Measurements from ENCODE around the gene DST.

The DST gene

DNA sequence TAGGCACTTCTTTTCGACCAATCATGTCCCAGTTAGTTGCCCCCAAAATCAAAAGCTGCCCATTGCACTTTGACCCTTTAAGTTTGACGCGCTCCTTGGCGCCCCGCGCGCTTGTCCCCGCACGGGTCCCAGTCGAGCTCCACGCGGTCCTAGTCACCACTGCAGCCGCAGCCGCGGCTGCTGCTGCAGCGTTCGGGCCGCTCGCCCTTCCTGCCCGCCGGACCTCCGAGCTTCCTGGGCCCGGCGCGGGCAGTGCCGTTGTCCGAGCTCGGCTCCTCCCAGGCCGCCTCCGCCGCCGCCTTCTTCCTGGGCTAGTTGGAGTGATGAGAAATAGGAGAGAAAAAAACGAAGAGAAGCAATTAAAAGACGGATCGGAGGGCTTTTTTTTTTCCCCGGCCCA is 209.6 kb downstream of the DST start:
- no peak for DNase-seq (ENCODE audit: low spot score)

DNA sequence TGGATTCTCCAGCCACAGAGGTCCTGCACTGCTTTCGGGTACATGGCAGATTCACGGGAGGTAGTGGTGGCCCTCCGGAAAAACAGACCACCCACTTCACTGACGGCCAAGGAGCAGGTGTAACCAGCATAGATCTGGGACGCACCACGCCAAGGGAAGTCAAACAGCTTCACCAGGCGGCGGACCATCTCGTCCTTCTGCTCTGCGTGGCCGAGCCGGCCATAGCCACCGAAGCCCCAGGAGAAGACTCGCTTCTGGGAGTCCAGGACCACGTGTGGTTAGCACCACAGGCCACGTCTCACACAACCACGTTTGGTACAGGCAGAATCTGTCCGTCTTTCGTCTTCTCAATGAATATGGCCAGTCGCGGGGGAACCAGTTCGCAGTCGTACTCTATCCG is 210.5 kb downstream of the DST start:
- DNase-seq (ENCODE audit: low spot score), result no peak

DNA sequence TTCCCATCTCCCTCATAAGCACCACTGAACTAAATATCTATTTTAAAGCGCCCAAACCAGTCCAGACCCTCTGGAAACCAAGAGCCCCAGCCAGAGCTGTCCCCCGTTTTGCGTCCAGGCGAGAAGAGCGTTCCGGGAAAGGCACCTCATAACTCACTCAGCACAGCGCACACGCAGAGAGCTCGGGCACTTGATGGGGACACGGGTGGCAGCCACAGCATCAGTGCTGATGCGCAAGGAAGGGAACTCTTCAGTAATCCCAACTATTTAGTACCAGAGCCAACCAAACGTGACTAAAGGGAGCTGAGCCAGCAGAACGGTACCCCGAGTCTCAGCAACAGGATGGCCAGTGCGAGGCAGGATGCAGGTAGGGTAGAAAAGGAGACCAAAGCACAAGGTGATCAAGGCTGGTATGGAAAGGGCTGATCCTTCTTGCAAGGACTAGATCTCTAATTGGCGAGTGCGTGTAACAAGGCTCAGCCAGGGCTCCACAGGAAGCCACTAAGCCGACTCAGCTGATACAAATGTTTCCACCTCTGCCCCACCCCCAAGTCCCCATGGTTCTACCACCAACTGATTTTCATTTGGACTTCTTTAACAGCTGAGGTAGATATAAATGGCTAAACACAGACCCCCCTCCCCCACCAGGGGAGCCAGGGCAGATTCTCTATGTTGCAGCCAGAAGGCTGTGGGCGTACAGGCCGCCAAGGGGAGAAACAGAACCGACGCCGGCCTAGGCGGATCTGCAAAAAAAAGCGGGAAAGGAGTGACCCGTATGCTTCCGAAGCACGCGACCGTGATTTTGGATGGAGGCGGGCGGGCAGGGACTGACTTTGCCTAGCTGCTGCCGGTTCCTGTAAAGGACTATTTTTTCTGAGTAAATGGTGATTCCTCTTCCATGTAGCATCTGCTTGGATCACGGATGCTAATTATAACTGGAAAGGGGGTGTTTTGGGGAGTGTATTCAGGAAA is 211.8 kb downstream of the DST start:
- DNase-seq (ENCODE audit: low spot score), result no peak

DNA sequence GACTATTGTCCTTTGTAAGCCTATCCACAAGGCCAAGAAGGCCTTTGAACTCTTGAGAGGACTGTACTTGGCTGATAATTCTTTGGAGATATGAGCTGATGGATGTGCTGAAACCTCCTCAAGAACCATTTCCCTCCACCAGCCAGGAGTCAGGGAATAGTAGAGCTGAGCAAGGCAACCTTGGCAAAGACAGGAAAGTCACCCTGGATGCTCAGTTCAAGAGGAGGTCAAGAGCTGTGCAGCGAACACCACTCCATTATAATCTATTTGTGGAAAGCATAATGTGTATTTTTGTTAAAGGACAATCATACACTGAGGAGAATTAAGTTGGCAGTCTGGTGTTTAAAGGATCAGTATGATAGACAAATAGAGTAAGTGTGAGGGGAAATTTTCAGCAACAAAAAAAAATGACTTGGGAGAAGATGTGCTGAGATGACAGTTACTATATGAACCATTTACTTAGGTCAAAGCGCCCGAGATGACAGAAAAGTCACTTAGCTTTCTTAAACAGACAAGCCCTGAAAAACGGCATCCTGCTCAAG is 218.1 kb downstream of the DST start:
- DNase-seq (ENCODE audit: low spot score), result no peak

DNA sequence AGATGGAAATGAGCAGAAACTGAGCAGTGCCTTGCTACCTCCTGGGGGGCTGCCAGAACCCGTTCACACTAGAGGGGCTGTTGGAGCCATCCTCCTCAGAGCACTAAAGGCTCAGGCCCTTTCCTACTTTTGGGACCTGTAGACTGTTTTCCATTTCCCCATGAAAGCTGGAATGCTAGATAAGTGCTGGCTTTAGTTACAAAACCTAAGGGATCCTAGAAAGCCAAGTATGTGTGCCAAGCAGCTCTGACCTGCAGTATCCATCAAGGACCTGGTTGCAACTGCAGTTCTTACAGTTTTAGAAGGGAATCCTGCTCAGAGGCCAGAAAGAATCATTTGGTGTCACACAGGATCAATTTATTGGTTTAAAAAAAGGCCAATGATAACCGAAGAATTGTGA is 218.6 kb downstream of the DST start:
- no peak for DNase-seq (ENCODE audit: low spot score)

DNA sequence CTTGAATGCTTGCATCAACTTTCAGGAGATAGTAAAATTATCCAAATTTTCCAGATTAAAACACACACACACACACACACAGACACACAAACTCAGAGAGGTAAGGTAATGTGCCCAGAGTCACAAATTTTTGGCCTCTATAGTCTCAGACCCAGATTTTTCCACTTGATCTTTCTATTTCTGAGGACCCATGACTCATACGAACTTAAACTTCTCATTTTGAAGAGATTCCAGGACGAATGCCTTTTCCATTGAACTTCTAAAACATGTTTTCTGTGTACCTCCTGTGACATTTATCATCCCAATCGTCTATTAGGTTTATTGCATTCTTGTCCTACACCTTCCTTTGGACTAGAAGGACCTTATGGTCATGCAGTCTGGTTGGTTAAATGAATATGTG is 222.4 kb downstream of the DST start:
- DNase-seq (ENCODE audit: low spot score), result no peak

DNA sequence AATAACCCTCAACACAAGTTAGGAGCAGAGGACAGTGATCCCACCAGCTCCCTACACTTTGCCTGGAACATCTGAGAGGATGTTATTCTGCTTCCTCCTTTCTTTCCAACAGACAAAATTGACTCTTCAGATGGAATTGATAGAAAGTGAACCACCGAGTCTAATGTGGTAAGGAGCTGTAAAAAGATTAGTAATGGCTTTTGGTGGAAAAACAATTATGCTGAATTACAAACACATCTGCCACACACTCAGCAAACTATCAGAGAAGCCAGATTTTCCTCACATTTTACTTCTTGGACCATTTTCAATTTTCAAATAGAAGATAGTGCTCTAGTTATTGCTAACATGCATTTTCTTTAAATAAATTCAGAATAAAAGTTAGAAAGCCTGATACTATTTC is 223.5 kb downstream of the DST start:
- no peak for DNase-seq (ENCODE audit: low spot score)

DNA sequence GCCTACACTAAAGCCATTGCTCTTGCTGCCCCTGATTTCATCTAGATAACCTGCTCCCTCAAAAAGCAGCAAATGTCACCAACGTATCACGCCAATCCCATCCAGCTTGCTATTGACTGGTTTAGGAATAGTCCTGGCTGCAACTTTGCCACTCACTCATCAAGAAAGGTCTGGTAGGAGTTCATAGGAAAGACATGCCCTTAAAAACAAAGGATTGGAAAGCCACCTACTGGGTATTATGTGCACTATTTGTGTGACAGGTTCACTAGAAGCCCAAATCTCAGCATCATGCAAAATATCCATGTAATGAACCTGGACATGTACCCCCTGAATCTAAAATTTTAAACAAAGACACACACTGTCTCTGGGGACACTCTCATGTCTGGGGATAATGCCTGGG is 224.9 kb downstream of the DST start:
- no peak for DNase-seq (ENCODE audit: low spot score)

DNA sequence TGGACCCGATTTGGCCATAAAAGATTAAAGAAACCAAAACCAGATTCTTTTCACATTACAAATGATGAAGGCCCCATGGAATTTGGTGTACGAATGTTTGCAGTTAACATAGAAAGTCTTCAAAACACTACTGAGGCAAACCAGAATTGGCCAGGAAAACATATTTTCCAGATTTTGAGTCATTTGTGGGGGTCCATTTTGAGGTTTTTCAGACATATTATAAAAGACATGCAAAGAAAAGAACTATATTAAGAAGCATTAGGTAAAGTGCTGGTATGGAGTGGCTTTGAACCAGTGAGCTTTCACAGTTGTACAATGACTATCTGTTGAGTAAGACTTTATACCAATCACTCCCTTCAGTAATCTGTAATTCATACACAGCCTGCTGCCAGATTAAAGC is 226.4 kb downstream of the DST start:
- no peak for DNase-seq (ENCODE audit: low spot score)

DNA sequence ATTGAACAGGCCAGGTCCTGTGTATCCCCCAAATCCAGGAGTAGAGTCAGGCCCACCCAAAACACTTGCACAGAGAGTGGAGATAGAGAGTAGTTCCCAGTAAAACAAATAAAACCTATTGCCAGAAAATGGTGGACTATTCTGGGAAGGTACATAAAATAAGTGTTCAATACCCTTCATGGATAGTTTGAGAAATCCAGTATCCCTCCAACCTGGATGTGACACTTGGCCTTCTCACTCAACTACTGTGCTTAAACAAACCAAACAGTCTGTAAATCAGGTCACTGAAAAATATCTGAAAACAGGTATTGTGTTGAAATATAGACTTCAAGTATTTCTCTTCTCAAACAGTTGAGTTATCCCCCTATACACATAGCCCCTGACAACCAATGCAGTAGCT is 233.7 kb downstream of the DST start:
- no peak for DNase-seq (ENCODE audit: low spot score)
